A549 (cell line): Measurements from ENCODE around the gene OTOS. TPM values are rescaled to one million over a fixed set of nuclear protein-coding genes. Genes with fewer than 3 reads are reported as not detected.

ENCODE experiments used
- ATAC-seq, 2 experiments: fragments of 200-7000 bp in 1 of 2; fragments of >200 bp in 1 of 2; cut with Nextera tagmentation in 1 of 2; cut with Tn5 transposase in 1 of 2; 3 replicates each; pipeline versions ENCODE4 v1.8.0 to v1.9.1; 2018 to 2020; ENCODE audit warnings: mild to moderate bottlenecking in 1 of 2, moderate library complexity in 1 of 2
- CTCF ChIA-PET: fragments of 300-600 bp; sonication (Branson Sonifier 250); formaldehyde crosslinking; extraction: SDS; loops from one replicate; lab custom pipeline; 2021; ENCODE audit warnings: antibody characterized with exemption, inconsistent platforms; lab: Yijun Ruan, JAX
- POLR2A ChIA-PET: fragments of 350-600 bp; formaldehyde crosslinking; extraction: SDS; loops from one replicate; lab custom pipeline; 2021; ENCODE audit warnings: antibody characterized with exemption, inconsistent platforms; lab: Yijun Ruan, JAX
- DNase-seq, 2 experiments: peaks; one replicate each; pipeline versions ENCODE4 v3.0.0 to v3.0.0-alpha.2; 2011 to 2016; ENCODE audit warnings: low read depth in 1 of 2, low spot score in 1 of 2
- FAIRE-seq: peaks from 2 replicates; lab custom pipeline; 2011; peaks lifted over from hg19 to GRCh38; lab: Jason Lieb, UNC
- H3K27ac ChIP-seq, 2 experiments: fragments of >200 bp; sonication (Bioruptor Twin); formaldehyde crosslinking; 3 replicates each; pipeline ENCODE4 v1.5.1; 2016 to 2017
- H3K4me1 ChIP-seq: fragments of >200 bp; sonication (Bioruptor Twin); formaldehyde crosslinking; 3 replicates; pipeline ENCODE4 v1.6.1; 2016
- H3K4me2 ChIP-seq: fragments of >200 bp; sonication (Bioruptor Twin); formaldehyde crosslinking; 3 replicates; pipeline ENCODE4 v1.6.1; 2016
- H3K4me3 ChIP-seq: fragments of >200 bp; sonication (Bioruptor Twin); formaldehyde crosslinking; 3 replicates; pipeline ENCODE4 v1.5.1; 2016
- H3K9me3 ChIP-seq: fragments of >200 bp; sonication (Bioruptor Twin); formaldehyde crosslinking; 3 replicates; pipeline ENCODE4 v1.6.1; 2016
- ATOH8 ChIP-seq: fragments of 250-450 bp; sonication (Bioruptor Pico); IDR thresholded peaks from 2 replicates; pipeline ENCODE4 v1.5.0; 2020; ENCODE audit warnings: low read depth, mild to moderate bottlenecking, moderate library complexity
- BHLHE40 ChIP-seq: IDR thresholded peaks from 2 replicates; pipeline ENCODE4 v1.6.1; 2012; ENCODE audit warnings: low read depth, low read length, inconsistent platforms
- CBX2 ChIP-seq: fragments of 200-600 bp; sonication (generic); IDR thresholded peaks from 2 replicates; pipeline ENCODE4 v1.6.1; 2016; ENCODE audit warnings: low read depth, mild to moderate bottlenecking, borderline replicate concordance
- CBX8 ChIP-seq: fragments of 200-600 bp; sonication (generic); IDR thresholded peaks from 2 replicates; pipeline ENCODE4 v1.6.1; 2016
- CEBPB ChIP-seq, 2 experiments: fragments of >200 bp in 1 of 2; sonication (Bioruptor Twin) in 1 of 2; formaldehyde crosslinking in 1 of 2; IDR thresholded peaks; 2 replicates each; pipeline ENCODE4 v1.6.1; 2012 to 2016
- CHD2 ChIP-seq: fragments of 150-350 bp; IDR thresholded peaks from 2 replicates; pipeline ENCODE4 v1.6.1; 2014; ENCODE audit warnings: low read length; ENCODE audit not compliant: partially characterized antibody
- CTCF ChIP-seq: fragments of >200 bp; sonication (Bioruptor Twin); formaldehyde crosslinking; IDR thresholded peaks from 3 replicates; pipeline ENCODE4 v1.5.1; 2016
- E2F6 ChIP-seq: IDR thresholded peaks from 2 replicates; pipeline ENCODE4 v1.6.1; 2012; ENCODE audit warnings: low read depth, borderline replicate concordance
- EHMT2 ChIP-seq: fragments of 200-600 bp; sonication (generic); IDR thresholded peaks from 2 replicates; pipeline ENCODE4 v1.6.1; 2016; ENCODE audit warnings: antibody characterized with exemption, low read depth, mild to moderate bottlenecking, moderate library complexity
- EP300 ChIP-seq, 2 experiments: fragments of >200 bp; sonication (Bioruptor Twin); formaldehyde crosslinking; IDR thresholded peaks; 2 replicates in 1 of 2; 3 replicates in 1 of 2; pipeline ENCODE4 v1.6.1; 2016 to 2017
- FOSL2 ChIP-seq, 2 experiments: fragments of 450-650 bp in 1 of 2; fragments of >200 bp in 1 of 2; sonication (Bioruptor Twin) in 1 of 2; formaldehyde crosslinking; IDR thresholded peaks; 2 replicates each; pipeline versions ENCODE4 v1.5.0 to v1.6.1; 2016 to 2020; ENCODE audit warnings: mild to moderate bottlenecking in 1 of 2, moderate library complexity in 1 of 2
- FOXS1 ChIP-seq: fragments of 250-450 bp; sonication (Bioruptor Pico); IDR thresholded peaks from 2 replicates; pipeline ENCODE4 v1.5.0; 2020; ENCODE audit warnings: mild to moderate bottlenecking, moderate library complexity
- HES2 ChIP-seq: fragments of >200 bp; sonication (Bioruptor Twin); formaldehyde crosslinking; IDR thresholded peaks from 2 replicates; pipeline ENCODE4 v1.6.1; 2016
- HEYL ChIP-seq: fragments of 250-450 bp; sonication (Bioruptor Pico); IDR thresholded peaks from 2 replicates; pipeline ENCODE4 v1.8.0; 2021; ENCODE audit warnings: mild to moderate bottlenecking, moderate library complexity
- HMGXB4 ChIP-seq: fragments of 250-450 bp; sonication (Bioruptor Pico); IDR thresholded peaks from 2 replicates; pipeline ENCODE4 v1.5.0; 2021; ENCODE audit warnings: mild to moderate bottlenecking, moderate library complexity, borderline replicate concordance
- HOXB13 ChIP-seq: fragments of 250-450 bp; sonication (Bioruptor Pico); IDR thresholded peaks from 2 replicates; pipeline ENCODE4 v1.5.0; 2020; ENCODE audit warnings: low read depth, mild to moderate bottlenecking, moderate library complexity
- HOXB5 ChIP-seq: fragments of 250-450 bp; sonication (Bioruptor Pico); IDR thresholded peaks from 2 replicates; pipeline ENCODE4 v1.5.0; 2020; ENCODE audit warnings: mild to moderate bottlenecking, moderate library complexity
- JUNB ChIP-seq: fragments of >200 bp; sonication (Bioruptor Twin); formaldehyde crosslinking; IDR thresholded peaks from 2 replicates; pipeline ENCODE4 v1.6.1; 2016
- KDM1A ChIP-seq: fragments of 200-600 bp; sonication (generic); IDR thresholded peaks from 2 replicates; pipeline ENCODE4 v1.6.1; 2016; ENCODE audit warnings: low read depth, mild to moderate bottlenecking
- NFE2L2 ChIP-seq: fragments of 150-350 bp; conservative IDR thresholded peaks from 2 replicates; pipeline ENCODE4 v1.6.1; 2014; ENCODE audit warnings: low read length
- NPAS2 ChIP-seq: fragments of 250-450 bp; sonication (Bioruptor Pico); IDR thresholded peaks from 2 replicates; pipeline ENCODE4 v1.8.0; 2022; ENCODE audit warnings: mild to moderate bottlenecking, moderate library complexity, borderline replicate concordance
- NR3C1 ChIP-seq: fragments of >200 bp; sonication (Bioruptor Twin); formaldehyde crosslinking; IDR thresholded peaks from 3 replicates; pipeline ENCODE4 v1.6.1; 2017
- POLR2A ChIP-seq: IDR thresholded peaks from 2 replicates; pipeline ENCODE4 v1.6.1; 2012; ENCODE audit warnings: mild to moderate bottlenecking, low read length
- POLR2AphosphoS2 ChIP-seq: conservative IDR thresholded peaks from 2 replicates; pipeline ENCODE4 v1.6.1; 2012; ENCODE audit warnings: low read length, improper control_type of control experiment, inconsistent platforms
- RFX5 ChIP-seq: fragments of 450-650 bp; IDR thresholded peaks from 2 replicates; pipeline ENCODE4 v1.7.1; 2014; ENCODE audit warnings: antibody characterized with exemption, mild to moderate bottlenecking, moderate library complexity
- RNF2 ChIP-seq: fragments of 200-600 bp; sonication (generic); IDR thresholded peaks from 2 replicates; pipeline ENCODE4 v1.6.1; 2016; ENCODE audit warnings: low read depth, mild to moderate bottlenecking, antibody characterized with exemption, moderate library complexity, borderline replicate concordance
- ZC3H11A ChIP-seq: fragments of 450-650 bp; IDR thresholded peaks from 2 replicates; pipeline ENCODE4 v1.6.1; 2014; ENCODE audit warnings: antibody characterized with exemption, mild to moderate bottlenecking
- WGBS: methylation state at CpG from one replicate; pipeline ENCODE4 v1.1.6; 2017; ENCODE audit errors: missing lambda C conversion rate; 5-methylcytosine and 5-hydroxymethylcytosine counted together
- polyA plus RNA-seq, 4 experiments: library from polyadenylated mRNA; depleted of rRNA in 3 of 4; stranded (reverse); fragments of >200 nt; fragmentation: RNase III in 1 of 4; extraction: RNeasy Plus Mini Kit Qiagen cat#74134 plus additional on column Dnase treatment in 1 of 4; gene quantifications; 2 replicates in 3 of 4; 3 replicates in 1 of 4; pipeline ENCODE4 v1.2.3, GENCODE V29; 2011 to 2017

The OTOS gene
- polyA plus RNA-seq, 2 of the 4 experiments (the other 2 are of a cell fraction): not detected

- H3K9me3 ChIP-seq: no peaks in the 10 kb centered on the region
- ChIA-PET CTCF (interaction anchor here (1.1 kb wide), 1 partner anchor 13 kb away, joined by 3 read pairs; no protein-coding TSS in a partner anchor), POLR2A (no interaction called here)
- WGBS: 31% methylated on average over 16 of the region's 16 CpGs
- H3K27ac ChIP-seq: no peak overlapping the region
- ATAC-seq: no peak
- H3K4me2 ChIP-seq: no peak overlapping the region
- no peaks in the 10 kb centered on the region for H3K4me1 ChIP-seq
- TF ChIP-seq CBX8: no peak
- no peak for TF ChIP-seq POLR2AphosphoS2
- TF ChIP-seq NFE2L2: no peak
- TF ChIP-seq HES2: no peak
- TF ChIP-seq NR3C1: no peak
- TF ChIP-seq, all 56 proteins: peak for 0
- no peak for DNase-seq
- no peak for FAIRE-seq
- no peak overlapping the region for H3K4me3 ChIP-seq
These were observed 22.7 kb upstream of the OTOS start for GRCh38 chr2:240162939-240163714.

GRCh38 chr2:240162531-240162930 lies 22.1 kb upstream of the OTOS start:
- 28% methylated on average over 6 of the region's 6 CpGs for WGBS
- Histone ChIP-seq H3K4me1 (no peaks in the 10 kb centered on the region), H3K9me3 (no peaks in the 10 kb centered on the region), H3K4me3 (no peak overlapping the region), H3K4me2 (no peak overlapping the region), H3K27ac (no peak overlapping the region)
- ChIA-PET CTCF (interaction anchor here (1.1 kb wide), 1 partner anchor 12 kb away, joined by 3 read pairs; no protein-coding TSS in a partner anchor), POLR2A (no interaction called here)
- DNase-seq: no peak
- no peak for TF ChIP-seq EP300 (IDR thresholded peaks at IDR 0.05)
- TF ChIP-seq E2F6: no peak
- no peak for TF ChIP-seq CTCF
- no peak for TF ChIP-seq FOXS1
- TF ChIP-seq BHLHE40: no peak
- TF ChIP-seq FOSL2 (IDR thresholded peaks at IDR 0.05): no peak
- TF ChIP-seq FOSL2 (CRISPR knock-in tag; IDR thresholded peaks at IDR 0.05): no peak
- no peak for TF ChIP-seq HMGXB4 (CRISPR knock-in tag)
- no peak for TF ChIP-seq CBX8
- no peak for TF ChIP-seq NPAS2
- TF ChIP-seq CEBPB (IDR thresholded peaks at IDR 0.05): no peak
- no peak for TF ChIP-seq CHD2
- TF ChIP-seq CBX2: no peak
- TF ChIP-seq RNF2: no peak
- TF ChIP-seq KDM1A: no peak
- TF ChIP-seq, all 56 proteins: peak for 0
- ATAC-seq (no peak), FAIRE-seq (no peak)

GRCh38 chr2:240162032-240162431 lies 21.6 kb upstream of the OTOS start:
- FAIRE-seq: no peak

More at GRCh38 chr2:240162032-240162431, 21.6 kb upstream of the OTOS start:
- DNase-seq (no peak), ATAC-seq (no peak)
- Histone ChIP-seq H3K27ac (no peak overlapping the region), H3K4me1 (no peaks in the 10 kb centered on the region)
- ChIA-PET POLR2A (no interaction called here), CTCF (no interaction called here)
- TF ChIP-seq ATOH8 (CRISPR knock-in tag) (no peak), HEYL (CRISPR knock-in tag) (no peak), POLR2AphosphoS2 (no peak), RNF2 (no peak), CBX8 (no peak), ZC3H11A (no peak), JUNB (no peak), HOXB5 (no peak), RFX5 (no peak), EHMT2 (no peak), HES2 (no peak), HOXB13 (CRISPR knock-in tag) (no peak), POLR2A (no peak), CBX2 (no peak)
- TF ChIP-seq, all 56 proteins: peak for 0
- no peak overlapping the region for H3K4me2 ChIP-seq
- no peaks in the 10 kb centered on the region for H3K9me3 ChIP-seq
- WGBS: 41% methylated on average over 5 of the region's 5 CpGs
- H3K4me3 ChIP-seq: no peak overlapping the region
